Medulla oblongata (tissue), 1 donor: ENCODE results near the gene ZSCAN2.
"Not testable (repeated sequence)": the region's sequence is repeated elsewhere in the genome, so short reads cannot be mapped to it uniquely, and the experiment has no call there.

Experiments used
- DNase-seq: peaks from one replicate; pipeline ENCODE4 v3.0.0-alpha.2; 2015; ENCODE audit errors: extremely low spot score

ZSCAN2 gene

GRCh38 chr15:84641871-84642270 is 41.1 kb downstream of the ZSCAN2 start:
- DNase-seq, result not testable (repeated sequence)

- not testable (repeated sequence) for DNase-seq
These were observed 41.8 kb downstream of the ZSCAN2 start for GRCh38 chr15:84642640-84643039.

GRCh38 chr15:84643838-84644237 is 43.0 kb downstream of the ZSCAN2 start:
- DNase-seq, result no peak

GRCh38 chr15:84645496-84645895 is 44.7 kb downstream of the ZSCAN2 start:
- peak; percentile 43 for DNase-seq

- no peak for DNase-seq
These were observed 45.2 kb downstream of the ZSCAN2 start for GRCh38 chr15:84645997-84646396.

GRCh38 chr15:84647726-84648125 is 46.9 kb downstream of the ZSCAN2 start:
- DNase-seq, result no peak

- DNase-seq, result no peak
These were observed 47.7 kb downstream of the ZSCAN2 start for GRCh38 chr15:84648539-84648938.

GRCh38 chr15:84649706-84650105 is 48.9 kb downstream of the ZSCAN2 start:
- DNase-seq, result no peak

- DNase-seq, result no peak
These were observed 52.7 kb downstream of the ZSCAN2 start for GRCh38 chr15:84653584-84653909.

- peak; percentile 99 for DNase-seq
These were observed 53.3 kb downstream of the ZSCAN2 start, which contains the start of gene WDR73 for GRCh38 chr15:84653910-84654688. Gene WDR73, minus strand, starts transcription at chr15:84654283. Its CDS starts 9 bp downstream, at chr15:84654274.

- peak; percentile 95 for DNase-seq
These were observed 54.1 kb downstream of the ZSCAN2 start for GRCh38 chr15:84654689-84655453.

GRCh38 chr15:84656972-84657371 is 56.2 kb downstream of the ZSCAN2 start:
- DNase-seq, result no peak

GRCh38 chr15:84657748-84658079 is 56.9 kb downstream of the ZSCAN2 start:
- DNase-seq, result no peak

GRCh38 chr15:84658080-84658787 is 57.4 kb downstream of the ZSCAN2 start, which contains the start of gene NMB:
Gene NMB, minus strand, starts transcription at chr15:84658199. Its CDS starts 47 bp downstream, at chr15:84658152.
- DNase-seq, result peak; percentile 81

- no peak for DNase-seq
These were observed 58.1 kb downstream of the ZSCAN2 start for GRCh38 chr15:84658788-84659411.

GRCh38 chr15:84659904-84660781 is 59.3 kb downstream of the ZSCAN2 start:
- DNase-seq, result no peak

GRCh38 chr15:84661001-84661400 is 60.2 kb downstream of the ZSCAN2 start:
- no peak for DNase-seq

- DNase-seq, result no peak
These were observed 65.6 kb downstream of the ZSCAN2 start for GRCh38 chr15:84666373-84666772.

- no peak for DNase-seq
These were observed 67.6 kb downstream of the ZSCAN2 start for GRCh38 chr15:84668221-84668982.

- no peak for DNase-seq
These were observed 68.9 kb downstream of the ZSCAN2 start for GRCh38 chr15:84669726-84670125.
